GM18511 (cell line): ENCODE results near the gene HTR3D.
A peak's percentile ranks its signal among the peaks of the same experiment; 100 is the strongest.
"Not testable (repeated sequence)": the region's sequence is repeated elsewhere in the genome, so short reads cannot be mapped to it uniquely, and the experiment has no call there.

Experiments
- ATAC-seq: cut with Tn5 transposase; IDR thresholded peaks from one replicate; pipeline ENCODE4 v1.9.1; 2021; ENCODE audit warnings: mild to moderate bottlenecking, moderate library complexity; ENCODE audit not compliant: unreplicated experiment

HTR3D gene

DNA sequence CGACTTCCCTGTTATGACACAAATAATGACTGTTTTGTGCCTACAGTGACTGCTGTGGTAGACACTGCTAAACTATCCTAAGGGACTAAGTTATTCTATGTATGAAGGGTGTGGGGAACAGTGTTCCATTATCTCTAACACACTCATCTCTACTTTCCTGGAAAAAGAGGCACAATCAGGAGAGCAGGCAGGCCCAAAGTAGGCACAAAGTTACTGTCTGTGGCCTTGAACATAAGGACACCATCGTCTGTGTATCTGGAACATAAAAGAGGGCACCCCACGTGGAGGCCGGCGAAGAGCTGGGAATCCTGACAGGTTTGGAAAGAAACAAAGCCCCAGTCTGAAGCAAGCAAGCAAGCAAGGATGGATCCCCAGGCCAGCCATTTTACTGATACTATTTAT, 15.4 kb upstream of the HTR3D start:
- no peak for ATAC-seq

DNA sequence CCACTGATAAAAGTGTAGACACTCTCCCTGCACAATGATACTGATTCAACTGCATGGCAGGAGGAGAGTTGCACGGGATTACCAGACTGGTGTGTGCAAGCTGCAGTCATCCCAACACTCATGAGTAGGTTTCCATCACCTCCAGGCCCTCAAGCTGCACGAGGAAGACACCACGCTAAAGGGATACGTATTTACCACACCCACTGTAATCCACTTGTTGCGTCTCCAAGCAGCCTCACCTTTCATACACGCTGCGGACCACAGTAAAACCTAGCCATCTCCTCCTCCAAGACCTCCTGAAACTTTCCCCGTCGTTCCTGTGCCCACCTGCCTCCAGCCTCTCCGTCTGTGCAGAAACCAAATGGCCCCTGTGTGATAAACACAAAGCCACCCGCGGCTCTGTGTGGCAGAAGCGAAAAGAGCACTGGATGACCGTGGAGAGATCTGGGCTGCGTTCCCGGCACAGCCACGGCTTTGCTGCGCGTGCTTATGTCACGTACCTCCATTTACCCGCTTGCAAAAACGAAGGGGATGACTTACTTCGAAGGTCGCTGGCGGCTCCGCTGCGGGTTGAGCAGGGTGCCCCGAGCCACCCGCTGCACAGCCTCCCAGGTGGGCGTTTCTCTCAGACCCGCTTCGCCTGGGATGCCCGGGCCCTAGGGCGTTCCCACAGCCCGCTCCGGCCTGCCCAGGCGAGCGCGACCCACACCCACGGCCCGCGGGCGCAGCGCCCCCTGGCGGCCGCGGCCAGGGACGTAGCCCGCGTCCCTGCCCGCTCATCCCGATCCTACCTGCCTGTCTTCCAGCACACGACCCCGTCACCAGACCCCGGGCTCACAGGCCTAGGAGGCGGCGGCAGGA, 14.5 kb upstream of the HTR3D start:
- ATAC-seq: peak; percentile 73

DNA sequence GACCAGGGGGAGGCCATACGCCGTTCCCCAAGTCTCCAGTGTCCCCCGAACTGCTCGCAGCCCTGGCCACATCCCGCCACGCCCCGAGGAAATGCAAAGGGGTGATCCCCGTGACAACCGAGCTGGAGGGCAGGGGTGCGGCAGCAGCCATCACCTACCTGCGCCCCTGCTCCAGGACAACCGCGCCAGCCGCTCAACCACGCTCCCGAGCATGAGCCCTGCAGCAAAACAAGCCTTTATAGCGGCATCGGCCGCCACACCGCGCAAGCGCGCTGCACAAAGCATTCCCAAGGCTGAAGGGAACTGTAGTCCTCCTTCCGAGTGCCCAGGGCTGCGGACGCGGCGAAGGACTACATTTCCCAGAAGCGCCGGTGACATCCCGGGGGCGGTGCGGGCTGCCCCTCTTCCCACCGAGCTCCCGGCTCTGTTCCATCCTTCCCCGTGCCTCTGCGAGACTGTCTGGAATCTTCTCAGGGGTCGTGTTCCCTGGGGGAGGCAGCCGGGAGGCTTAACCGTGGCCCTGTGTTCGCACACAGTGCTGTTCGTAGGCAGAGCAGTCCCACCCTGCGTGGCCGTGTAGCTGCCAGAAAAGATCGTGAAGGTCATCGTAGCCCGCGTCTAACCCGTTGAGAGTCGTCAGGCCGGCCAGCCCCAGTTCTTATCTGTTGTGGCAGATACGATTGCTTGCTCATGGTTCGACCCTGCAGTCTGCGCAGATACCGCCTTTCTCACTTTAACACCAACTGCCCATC, 13.7 kb upstream of the HTR3D start, which contains the start of gene ABCC5:
TSS of gene ABCC5 (minus strand) at position 213 of the 752 bp plus-strand sequence. CDS start 3,492 bp downstream, outside the sequence.
- peak; percentile 99 for ATAC-seq

DNA sequence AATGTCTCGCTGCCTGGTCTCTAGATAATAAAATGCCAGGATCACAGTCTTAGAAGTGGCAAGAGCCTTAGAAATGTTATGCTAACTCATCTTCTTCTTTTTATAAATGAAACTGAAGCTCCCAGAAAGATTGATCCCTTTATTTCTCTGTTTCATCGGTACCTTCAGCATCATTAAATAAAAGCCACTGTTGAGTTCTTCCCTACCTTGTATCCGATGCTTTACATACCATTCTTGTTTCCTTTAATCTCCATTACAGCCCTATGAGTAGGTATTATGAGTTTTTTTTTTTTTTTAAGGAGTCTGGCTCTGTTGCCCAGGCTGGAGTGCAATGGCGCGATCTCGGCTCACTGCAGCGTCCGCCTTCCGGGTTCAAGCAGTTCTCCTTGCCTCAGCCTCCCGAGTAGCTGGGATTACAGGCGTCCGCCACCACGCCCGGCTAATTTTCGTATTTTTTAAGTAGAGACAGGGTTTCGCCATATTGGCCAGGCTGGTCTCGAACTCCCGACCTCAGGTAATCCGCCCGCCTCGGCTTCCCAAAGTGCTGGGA, 13.0 kb upstream of the HTR3D start:
- no peak for ATAC-seq

DNA sequence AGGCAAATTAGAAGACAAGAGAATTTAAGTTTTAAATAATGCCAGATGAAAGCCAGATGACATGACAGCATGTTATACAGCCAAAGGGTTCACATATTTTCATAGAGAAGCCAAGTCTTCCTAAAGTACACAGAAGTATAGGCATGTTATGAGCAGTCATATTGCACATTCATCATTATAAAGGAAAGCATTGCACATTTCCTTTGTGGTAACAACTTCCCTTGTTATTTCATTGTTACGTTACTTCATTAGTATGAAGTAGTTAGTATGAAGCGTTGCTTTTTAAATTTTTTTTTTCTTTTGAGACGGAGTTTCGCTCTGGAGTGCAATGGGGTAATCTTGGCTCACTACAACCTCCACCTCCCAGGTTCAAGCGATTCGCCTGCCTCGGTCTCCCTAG, 9.2 kb upstream of the HTR3D start:
- no peak for ATAC-seq

DNA sequence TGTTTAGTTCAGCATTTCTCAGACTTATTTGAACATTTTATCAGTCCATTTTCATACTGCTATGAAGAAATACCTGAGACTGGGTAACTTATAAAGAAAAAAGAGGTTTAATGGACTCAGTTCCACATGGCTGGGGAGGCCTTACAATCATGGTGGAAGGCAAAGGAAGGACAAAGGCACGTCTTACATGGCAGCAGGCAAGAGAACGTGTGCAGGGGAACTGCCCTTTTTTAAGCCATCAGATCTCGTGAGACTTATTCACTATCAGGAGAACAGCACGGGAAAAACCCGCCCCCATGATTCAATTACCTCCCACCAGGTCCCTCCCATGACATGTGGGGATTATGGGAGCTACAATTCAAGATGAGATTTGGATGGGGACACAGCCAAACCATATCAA, 6.3 kb upstream of the HTR3D start:
- ATAC-seq: not testable (repeated sequence)

DNA sequence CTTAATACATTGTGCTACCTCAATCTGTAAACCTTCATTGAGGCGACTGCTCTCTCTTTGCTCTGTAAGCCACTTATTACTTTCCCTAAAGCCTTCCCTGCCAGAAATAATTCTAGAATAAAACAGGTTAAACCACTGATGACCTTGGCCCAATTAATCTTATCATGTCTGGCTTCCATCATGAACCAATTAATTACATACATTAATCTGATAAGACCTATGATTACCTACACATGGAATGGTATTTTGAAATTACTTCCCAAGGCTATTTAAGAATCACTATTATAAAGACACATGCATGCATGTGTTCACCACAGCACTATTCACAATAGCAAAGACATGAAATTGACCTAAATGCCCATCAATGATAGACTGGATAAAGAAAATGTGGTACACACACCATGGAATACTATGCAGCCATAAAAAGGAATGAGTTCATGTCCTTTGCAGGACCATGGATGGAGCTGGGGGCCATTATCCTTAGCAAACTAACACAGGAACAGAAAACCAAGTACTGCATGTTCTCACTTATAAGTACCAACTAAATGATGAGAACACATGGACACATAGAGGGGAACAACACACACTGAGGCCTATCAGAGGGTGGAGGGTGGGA, 3.2 kb upstream of the HTR3D start:
- ATAC-seq: not testable (repeated sequence)

DNA sequence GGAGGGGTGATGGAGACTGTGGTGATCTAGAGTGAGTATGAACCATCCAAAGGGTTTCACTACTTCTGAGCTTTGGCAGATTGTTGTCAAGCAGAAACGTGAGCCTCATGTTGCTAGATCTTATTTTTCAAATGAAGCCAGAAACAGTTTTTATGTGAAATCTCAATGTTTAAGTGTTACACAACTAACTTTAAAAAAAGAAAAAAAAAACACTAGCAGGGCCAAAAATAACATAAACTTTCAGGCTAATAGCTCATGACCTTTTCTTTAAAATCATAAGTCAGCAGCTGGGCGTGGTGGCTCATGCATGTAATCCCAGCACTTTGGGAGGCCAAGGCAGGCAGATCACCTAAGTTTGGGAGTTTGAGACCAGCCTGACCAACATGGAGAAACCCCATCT, 2.1 kb upstream of the HTR3D start:
- no peak for ATAC-seq

DNA sequence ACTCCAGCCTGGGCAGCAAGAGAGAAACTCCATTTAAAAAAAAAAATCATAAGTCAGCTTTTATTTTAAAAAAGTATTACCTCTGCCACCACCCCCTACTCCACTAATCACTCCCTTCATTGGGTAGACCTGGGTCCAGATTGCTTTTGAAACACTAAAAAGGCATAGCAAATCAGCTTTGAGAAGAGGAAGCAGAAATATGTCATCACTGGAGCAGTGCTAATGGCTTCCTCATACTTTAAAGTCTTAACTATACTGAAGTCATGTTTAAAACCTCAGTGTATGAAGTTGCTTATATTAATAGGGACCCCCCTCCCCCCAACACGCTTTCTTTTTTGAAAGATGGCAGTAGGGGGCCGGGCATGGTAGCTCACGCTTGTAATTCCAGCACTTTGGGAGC, 1.0 kb upstream of the HTR3D start:
- no peak for ATAC-seq

DNA sequence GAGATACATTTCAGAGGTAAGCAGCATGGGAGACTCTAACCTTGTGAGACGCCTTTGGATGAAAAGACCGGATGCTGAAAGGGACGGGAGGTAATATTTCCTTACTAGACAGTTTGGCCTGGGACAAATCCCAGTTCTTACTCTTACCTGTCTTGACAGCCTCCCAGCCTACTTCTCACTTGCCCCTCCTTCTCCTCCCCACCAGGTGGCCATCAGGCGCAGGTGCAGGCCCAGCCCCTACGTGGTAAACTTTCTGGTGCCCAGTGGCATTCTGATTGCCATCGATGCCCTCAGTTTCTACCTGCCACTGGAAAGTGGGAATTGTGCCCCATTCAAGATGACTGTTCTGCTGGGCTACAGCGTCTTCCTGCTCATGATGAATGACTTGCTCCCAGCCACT, 6.3 kb downstream of the HTR3D start:
- ATAC-seq: no peak

DNA sequence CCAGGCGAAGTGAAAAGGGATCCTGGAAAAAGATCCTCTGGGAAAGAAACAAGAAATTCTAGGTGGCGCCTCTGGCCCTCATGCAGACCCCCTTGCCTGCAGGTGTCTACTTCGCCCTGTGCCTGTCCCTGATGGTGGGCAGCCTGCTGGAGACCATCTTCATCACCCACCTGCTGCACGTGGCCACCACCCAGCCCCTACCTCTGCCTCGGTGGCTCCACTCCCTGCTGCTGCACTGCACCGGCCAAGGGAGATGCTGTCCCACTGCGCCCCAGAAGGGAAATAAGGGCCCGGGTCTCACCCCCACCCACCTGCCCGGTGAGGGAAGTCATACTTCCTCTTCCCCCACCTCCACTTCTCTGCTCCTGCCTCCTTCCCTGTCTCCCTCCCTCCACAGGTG, 6.8 kb downstream of the HTR3D start:
- not testable (repeated sequence) for ATAC-seq

DNA sequence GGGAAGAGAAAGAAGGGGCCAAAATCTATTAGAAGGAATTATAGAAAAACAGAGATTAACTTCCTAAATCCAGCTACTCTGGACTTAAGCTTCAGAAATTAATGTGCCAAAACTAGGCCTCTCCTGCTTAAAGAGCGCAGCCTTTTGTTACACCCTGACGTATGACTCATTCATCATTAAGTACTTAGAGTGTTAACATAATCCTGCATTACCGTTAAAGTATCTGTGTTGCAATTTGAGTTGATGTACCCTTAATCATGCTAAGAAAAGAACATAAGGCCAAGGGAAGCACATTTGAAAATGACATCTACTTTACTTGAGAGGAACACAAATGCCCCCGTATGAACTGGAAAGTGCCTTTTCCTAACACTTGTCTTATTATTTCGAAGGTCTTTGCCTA, 7.9 kb downstream of the HTR3D start:
- no peak for ATAC-seq

DNA sequence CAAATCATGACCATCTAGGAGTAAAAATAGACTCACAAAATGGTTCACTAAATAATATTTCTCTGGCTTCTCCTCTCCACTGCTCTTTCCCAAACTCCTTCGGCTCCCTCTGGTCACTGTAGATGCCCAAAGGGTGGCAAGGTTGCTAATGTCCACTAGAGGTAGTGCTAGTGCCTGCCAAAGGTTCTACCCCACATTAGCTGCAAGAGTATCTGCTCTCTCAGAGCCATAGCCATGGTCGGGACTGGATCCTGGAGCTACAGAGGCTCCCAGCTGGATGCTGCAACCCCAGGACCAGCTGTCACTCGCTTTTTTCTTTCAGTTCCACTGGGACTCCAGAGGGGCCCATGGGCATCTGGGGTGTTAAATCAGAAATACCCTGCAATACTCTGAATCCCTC, 8.5 kb downstream of the HTR3D start:
- no peak for ATAC-seq

DNA sequence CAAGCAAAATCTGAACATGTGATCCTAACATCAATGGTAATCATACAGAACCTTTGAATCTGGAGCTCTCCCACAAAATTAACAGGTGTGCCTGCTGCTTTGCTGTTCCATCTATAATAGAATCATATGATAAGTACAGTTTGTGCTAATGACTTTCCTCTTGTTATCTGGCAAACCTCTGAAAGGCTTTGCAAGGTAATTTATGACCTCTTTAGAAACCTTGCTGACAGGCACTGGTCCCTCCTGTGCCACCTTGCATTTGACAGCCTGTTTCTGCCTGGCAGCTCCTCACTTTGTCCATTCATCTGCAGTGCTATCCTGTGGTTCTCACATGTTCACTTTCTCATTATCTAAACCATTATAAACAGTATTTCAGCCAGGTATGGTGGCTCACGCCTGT, 11.1 kb downstream of the HTR3D start:
- no peak for ATAC-seq

DNA sequence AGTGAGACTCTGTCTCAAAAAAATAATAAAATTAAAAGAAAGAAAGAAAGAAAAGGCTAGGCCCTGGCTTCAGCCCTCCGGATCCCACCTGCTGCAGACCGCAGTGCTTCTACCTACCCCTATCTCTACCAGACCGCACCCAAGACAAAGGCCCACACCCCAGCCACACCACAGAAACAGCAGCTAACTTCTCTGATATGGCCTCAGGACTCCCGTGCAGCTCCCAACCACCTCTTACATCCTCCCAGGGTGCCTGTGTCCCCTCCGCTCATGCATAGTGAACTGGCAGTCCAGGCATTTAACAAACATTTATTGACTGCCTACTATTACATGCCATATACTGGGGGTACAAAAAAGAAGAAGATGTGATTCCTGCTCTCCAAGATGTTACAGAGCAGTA, 14.5 kb downstream of the HTR3D start:
- no peak for ATAC-seq

DNA sequence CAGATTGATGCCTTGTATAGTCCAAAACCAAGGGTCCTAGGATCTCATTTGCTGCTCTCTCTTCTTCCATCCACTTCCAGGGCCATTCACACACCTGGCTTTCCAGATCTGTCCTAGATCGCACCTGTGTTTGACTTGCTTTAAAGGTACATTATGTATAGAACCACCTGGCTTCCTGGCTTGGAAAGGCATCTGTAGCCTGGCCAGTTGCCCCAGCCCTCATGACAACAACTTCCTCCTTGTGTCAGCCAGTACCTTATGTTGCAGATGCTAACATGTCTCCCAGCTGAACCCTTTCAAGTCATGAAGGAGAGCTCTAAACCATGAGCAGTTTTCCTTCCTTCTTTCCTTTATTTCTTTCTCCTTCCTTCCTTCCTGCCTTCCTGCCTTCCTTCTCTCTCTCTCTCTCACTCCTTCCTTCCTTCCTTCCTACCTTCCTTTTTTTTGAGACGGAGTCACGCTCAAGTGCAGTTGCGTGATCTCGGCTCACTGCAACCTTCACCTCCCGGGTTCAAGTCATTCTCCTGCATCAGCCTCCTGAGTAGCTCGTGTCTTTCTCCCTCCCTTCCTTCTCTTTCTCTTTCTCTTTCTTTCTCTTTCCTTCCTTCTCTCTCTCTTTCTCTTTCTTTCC, 18.8 kb downstream of the HTR3D start:
- ATAC-seq: no peak

DNA sequence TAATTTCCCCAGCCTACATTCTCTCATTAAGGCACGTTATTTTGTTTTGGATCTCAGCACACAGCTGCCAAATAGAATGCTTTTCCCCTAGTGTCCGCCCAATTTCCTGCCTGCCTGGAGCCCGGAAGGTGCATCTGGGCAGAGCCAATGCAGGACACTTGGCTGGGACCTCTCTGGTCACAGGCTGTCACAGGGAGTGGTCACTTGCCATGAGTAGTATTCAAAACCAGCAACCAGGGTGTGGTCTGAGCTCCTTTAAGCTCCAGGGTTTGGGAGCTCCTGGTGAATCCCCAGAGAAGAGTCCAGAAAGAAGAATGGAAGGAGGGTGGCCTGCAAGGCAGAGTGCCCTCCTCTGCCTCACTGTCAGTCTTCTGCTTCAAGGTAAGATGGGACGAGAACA, 21.2 kb downstream of the HTR3D start, which contains the start of gene HTR3C:
TSS of gene HTR3C (plus strand) at position 281 of the 400 bp plus-strand sequence. CDS start at position 315, 34 bp downstream.
- no peak for ATAC-seq

DNA sequence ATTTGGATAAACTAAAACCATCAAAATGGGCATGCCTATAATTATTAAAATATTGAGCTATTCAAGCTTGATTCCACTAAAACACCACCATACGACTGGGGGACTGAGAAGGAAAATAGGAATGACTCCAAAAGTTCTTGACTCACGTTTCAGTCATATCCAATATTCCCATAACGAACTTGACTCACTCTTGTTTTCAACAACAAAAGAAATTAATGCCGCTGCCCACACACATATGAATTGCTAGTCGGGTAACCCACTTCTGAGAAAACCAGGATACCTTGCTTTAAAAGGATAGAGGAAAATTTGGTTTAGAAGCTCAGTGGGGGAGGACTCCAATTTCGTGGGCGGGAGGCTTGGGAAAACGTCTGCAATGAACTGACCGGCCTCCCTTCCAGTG, 26.5 kb downstream of the HTR3D start:
- no peak for ATAC-seq

DNA sequence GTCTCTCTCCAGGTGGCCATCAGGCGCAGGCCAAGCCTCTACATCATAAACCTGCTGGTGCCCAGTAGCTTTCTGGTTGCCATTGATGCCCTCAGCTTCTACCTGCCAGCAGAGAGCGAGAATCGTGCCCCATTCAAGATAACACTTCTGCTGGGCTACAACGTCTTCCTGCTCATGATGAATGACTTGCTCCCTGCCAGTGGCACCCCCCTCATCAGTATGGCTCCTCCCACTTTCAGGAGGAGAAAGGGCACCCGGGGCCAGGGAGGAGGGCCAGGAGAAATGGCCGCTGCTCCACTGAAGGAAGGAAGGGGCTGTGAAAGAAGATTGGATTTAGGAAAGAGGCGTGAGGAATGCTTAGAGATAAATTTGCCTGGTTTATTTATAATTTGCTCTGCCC, 27.9 kb downstream of the HTR3D start:
- no peak for ATAC-seq

DNA sequence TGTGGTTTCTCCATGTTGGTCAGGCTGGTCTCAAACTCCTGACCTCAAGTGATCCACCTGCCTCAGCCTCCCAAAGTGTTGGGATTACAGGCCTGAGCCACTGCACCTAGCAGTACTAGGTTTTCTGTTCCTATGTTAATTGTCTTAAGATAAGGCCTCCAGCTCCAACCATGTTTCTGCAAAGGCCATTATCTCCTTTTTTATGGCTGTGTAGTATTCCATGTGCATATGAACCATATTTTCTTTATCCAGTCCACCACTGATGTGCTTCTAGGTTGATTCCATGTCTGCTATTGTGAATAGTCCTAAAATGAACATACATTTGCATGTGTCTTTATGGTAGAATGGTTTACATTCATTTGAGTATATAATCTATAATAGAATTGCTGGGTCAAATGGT, 31.1 kb downstream of the HTR3D start:
- no peak for ATAC-seq

DNA sequence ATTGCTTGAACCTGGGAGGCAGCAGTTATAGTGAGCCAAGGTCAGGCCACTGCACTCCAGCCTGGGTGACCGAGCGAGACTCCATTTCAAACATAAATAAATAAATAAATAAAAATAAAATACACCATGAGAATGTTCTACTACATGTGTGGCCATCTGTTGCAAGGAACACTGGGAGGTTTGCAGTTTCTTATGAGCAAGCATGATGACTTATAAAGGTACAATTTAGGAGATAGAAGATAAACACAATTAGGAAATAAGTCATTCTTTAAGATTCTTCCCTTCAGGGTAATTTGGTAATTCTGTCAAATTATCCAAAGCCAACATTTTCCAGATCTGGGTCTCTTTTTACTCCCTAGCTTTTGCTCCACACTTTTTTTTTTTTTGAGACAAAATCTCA, 34.7 kb downstream of the HTR3D start:
- ATAC-seq: no peak
